ENCODE measurements around the gene MAGI3. TPM values are rescaled to one million over a fixed set of nuclear protein-coding genes. Genes with fewer than 3 reads are reported as not detected.

Gene MAGI3
- total RNA-seq, 1 experiment from 2014 or later = 27.6 TPM

DNA sequence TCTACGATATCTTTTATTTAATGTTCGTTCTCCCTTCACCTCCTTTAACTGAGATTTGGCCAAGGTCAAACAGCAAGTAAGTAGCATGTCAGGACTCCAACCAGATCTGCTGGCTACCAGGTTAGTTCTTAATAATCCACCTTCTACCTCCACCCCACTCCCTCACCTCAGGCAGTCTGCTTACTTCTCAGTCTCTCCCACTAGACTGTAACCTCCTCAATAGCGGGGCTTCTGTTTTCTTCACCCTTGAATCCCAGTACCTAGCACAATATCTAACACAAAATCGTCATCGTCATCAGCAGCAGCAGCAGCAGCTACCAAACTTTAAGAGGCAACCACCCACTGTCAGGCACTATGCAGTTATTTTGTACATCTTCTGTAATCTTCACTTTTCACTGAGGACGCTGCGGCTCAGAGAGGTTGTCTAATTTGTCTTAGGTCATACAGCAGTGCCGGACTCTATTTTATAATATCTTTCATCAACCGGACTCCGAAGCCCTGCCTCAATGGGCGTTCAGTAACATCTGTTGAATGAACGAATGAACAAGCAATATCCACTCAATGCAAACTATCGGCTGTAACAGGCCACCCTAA, 859 bp upstream of the MAGI3 start:
- ChIA-PET POLR2A (interaction anchor here (0.6 to 1.0 kb wide), 2 partner anchors 16 to 181 kb away, joined by 3 read pairs; no protein-coding TSS in a partner anchor), CTCF (interaction anchor here (1.7 kb wide), 1 partner anchor 317 kb away, joined by 4 read pairs; the partner anchor contains the start of gene LRIG2)
- TF ChIP-seq, protein P1, sequence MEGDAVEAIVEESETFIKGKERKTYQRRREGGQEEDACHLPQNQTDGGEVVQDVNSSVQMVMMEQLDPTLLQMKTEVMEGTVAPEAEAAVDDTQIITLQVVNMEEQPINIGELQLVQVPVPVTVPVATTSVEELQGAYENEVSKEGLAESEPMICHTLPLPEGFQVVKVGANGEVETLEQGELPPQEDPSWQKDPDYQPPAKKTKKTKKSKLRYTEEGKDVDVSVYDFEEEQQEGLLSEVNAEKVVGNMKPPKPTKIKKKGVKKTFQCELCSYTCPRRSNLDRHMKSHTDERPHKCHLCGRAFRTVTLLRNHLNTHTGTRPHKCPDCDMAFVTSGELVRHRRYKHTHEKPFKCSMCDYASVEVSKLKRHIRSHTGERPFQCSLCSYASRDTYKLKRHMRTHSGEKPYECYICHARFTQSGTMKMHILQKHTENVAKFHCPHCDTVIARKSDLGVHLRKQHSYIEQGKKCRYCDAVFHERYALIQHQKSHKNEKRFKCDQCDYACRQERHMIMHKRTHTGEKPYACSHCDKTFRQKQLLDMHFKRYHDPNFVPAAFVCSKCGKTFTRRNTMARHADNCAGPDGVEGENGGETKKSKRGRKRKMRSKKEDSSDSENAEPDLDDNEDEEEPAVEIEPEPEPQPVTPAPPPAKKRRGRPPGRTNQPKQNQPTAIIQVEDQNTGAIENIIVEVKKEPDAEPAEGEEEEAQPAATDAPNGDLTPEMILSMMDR (IDR thresholded peaks at IDR 0.05; ENCODE audit: insufficient read depth in 1 of 2, low read depth in 1 of 2, low read length in 1 of 2, severe bottlenecking in 1 of 2, unreplicated experiment in 1 of 2) = no peak
- DNase-seq = no peak
- peak overlapping the region; percentile 46 for H3K4me3 ChIP-seq (ENCODE audit: low read depth, low read length)
- BruUV-seq (replicated peaks) = TSS peak; percentile 90
- no peaks in the 10 kb centered on the region for H3K36me3 ChIP-seq (ENCODE audit: control insufficient read depth, insufficient read depth, low read length)
- Mint-ChIP-seq H3K27me3 (ENCODE audit: insufficient read depth, unreplicated experiment) (no peaks in the 10 kb centered on the region), H3K4me3 (ENCODE audit: unreplicated experiment) (peak overlapping the region; percentile 90), H3K4me1 (ENCODE audit: low read depth, unreplicated experiment) (no peaks in the 10 kb centered on the region), H3K27ac (ENCODE audit: unreplicated experiment) (peak overlapping the region; percentile 2), H3K9me3 (ENCODE audit: unreplicated experiment) (no peaks in the 10 kb centered on the region), H3K36me3 (ENCODE audit: insufficient read depth, unreplicated experiment) (peaks cover 14% of the 10 kb centered on the region)
- H3K4me1 ChIP-seq = peaks cover 5% of the 10 kb centered on the region
- intact Hi-C loops (cut with micrococcal nuclease; ENCODE audit: unreplicated experiment) = loop anchor here (5.0 kb wide), 1 partner anchor 82 kb away; no protein-coding TSS in a partner anchor
- H3K27me3 ChIP-seq (replicated peaks; ENCODE audit: control insufficient read depth, insufficient read depth, low read length) = no peaks in the 10 kb centered on the region
- H3K9me3 ChIP-seq = no peaks in the 10 kb centered on the region

DNA sequence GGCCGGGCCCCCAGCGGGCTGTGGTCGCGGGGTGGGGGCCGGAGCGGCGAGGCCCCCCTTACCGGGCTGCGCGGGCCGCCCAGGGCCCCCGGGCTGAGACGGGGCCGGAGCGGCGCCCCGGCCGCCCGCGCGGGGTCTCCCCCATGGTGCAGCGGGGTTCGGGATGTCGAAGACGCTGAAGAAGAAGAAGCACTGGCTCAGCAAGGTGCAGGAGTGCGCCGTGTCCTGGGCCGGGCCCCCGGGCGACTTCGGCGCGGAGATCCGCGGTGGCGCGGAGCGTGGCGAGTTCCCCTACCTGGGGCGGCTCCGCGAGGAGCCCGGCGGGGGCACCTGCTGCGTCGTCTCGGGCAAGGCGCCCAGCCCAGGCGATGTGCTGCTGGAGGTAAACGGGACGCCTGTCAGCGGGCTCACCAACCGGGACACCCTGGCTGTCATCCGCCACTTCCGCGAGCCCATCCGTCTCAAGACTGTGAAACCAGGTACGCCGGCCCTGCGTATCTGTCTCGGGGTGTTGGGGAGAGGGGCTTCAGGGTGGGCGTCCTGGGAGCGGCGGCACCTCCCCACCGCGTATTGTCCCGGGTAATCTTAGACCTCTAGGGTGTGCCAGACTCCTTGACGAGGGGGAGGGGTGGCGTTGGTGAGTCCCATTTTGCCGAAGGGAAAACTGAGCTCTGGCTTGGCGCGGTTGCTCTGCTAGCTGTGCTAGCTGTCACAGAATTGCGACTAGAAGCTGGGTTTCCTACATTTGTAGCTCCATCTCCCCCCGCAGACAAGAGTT, 745 bp downstream of the MAGI3 start:
- TF ChIP-seq, protein P1 (IDR thresholded peaks at IDR 0.05; ENCODE audit: insufficient read depth in 1 of 2, low read depth in 1 of 2, low read length in 1 of 2, severe bottlenecking in 1 of 2, unreplicated experiment in 1 of 2) = no peak
- intact Hi-C loops (cut with micrococcal nuclease; ENCODE audit: unreplicated experiment) = loop anchor here (1.0 to 5.0 kb wide), 5 partner anchors 62 to 319 kb away; partner anchors contain the start of gene LRIG2
- Histone ChIP-seq H3K4me1 (peaks cover 8% of the 10 kb centered on the region), H3K27me3 (replicated peaks; ENCODE audit: control insufficient read depth, insufficient read depth, low read length) (no peaks in the 10 kb centered on the region), H3K9me3 (no peaks in the 10 kb centered on the region), H3K4me3 (ENCODE audit: low read depth, low read length) (peak overlapping the region; percentile 71), H3K36me3 (ENCODE audit: control insufficient read depth, insufficient read depth, low read length) (no peaks in the 10 kb centered on the region)
- Mint-ChIP-seq H3K36me3 (ENCODE audit: insufficient read depth, unreplicated experiment) (peaks cover 14% of the 10 kb centered on the region), H3K27me3 (ENCODE audit: insufficient read depth, unreplicated experiment) (no peaks in the 10 kb centered on the region), H3K4me3 (ENCODE audit: unreplicated experiment) (peak overlapping the region; percentile 90), H3K27ac (ENCODE audit: unreplicated experiment) (peak overlapping the region; percentile 34), H3K4me1 (ENCODE audit: low read depth, unreplicated experiment) (no peaks in the 10 kb centered on the region), H3K9me3 (ENCODE audit: unreplicated experiment) (no peaks in the 10 kb centered on the region)
- CTCF ChIA-PET = interaction anchor here (1.2 kb wide), 1 partner anchor 62 kb away, joined by 3 read pairs; no protein-coding TSS in a partner anchor
- BruUV-seq (replicated peaks) = no TSS peak
- DNase-seq = peak; percentile 39 to 41
- POLR2A ChIA-PET = interaction anchor here (0.6 kb wide), 1 partner anchor 85 kb away, joined by 3 read pairs; no protein-coding TSS in a partner anchor

DNA sequence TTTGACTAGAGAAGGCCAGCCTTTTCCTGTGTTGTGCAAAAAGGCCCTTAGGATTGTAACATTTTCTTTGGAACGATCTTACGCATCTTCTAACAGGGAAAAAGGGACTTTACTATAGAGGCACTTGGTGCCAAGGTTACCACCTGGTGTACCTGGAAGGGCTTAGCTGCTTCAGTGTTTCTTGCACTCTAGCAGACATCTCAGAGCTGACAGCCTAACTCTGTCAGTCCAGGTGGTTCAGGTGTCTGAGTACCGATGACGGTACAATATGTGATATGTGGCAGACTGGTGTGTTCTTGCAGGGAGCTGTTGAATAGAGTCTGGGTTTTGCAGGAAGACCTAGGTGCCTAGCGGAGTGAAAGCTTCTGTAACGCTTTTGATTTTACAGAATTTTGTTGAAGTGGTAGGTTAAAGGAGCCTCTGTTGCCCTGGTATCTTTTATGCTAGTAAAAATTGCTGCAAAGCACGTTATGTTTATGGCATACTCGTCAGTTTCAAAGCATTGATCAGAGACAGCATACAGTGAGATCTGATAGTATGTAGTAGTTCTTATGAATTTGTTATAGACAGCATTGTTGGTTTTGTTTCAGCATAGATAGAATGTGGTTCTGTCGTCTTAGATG, 1.4 kb downstream of the MAGI3 start:
- intact Hi-C loops (cut with micrococcal nuclease; ENCODE audit: unreplicated experiment) = loop anchor here (1.0 to 5.0 kb wide), 5 partner anchors 61 to 319 kb away; partner anchors contain the start of gene LRIG2
- no peaks in the 10 kb centered on the region for H3K9me3 Mint-ChIP-seq (ENCODE audit: unreplicated experiment)
- CTCF ChIA-PET = interaction anchor here (1.2 kb wide), 1 partner anchor 61 kb away, joined by 3 read pairs; no protein-coding TSS in a partner anchor
- H3K9me3 ChIP-seq = no peaks in the 10 kb centered on the region
- peak overlapping the region; percentile 34 for H3K27ac Mint-ChIP-seq (ENCODE audit: unreplicated experiment)
- peaks cover 8% of the 10 kb centered on the region for H3K4me1 ChIP-seq
- TSS peak; percentile 18 for BruUV-seq (replicated peaks)
- POLR2A ChIA-PET = interaction anchor here (0.6 kb wide), 1 partner anchor 86 kb away, joined by 3 read pairs; no protein-coding TSS in a partner anchor
- H3K4me1 Mint-ChIP-seq (ENCODE audit: low read depth, unreplicated experiment) = no peaks in the 10 kb centered on the region
- peak overlapping the region; percentile 90 for H3K4me3 Mint-ChIP-seq (ENCODE audit: unreplicated experiment)
- peak overlapping the region; percentile 71 for H3K4me3 ChIP-seq (ENCODE audit: low read depth, low read length)
- DNase-seq = peak in 1 of 2 experiments; percentile 37
- TF ChIP-seq, protein P1 (IDR thresholded peaks at IDR 0.05; ENCODE audit: insufficient read depth in 1 of 2, low read depth in 1 of 2, low read length in 1 of 2, severe bottlenecking in 1 of 2, unreplicated experiment in 1 of 2) = no peak
- no peaks in the 10 kb centered on the region for H3K36me3 ChIP-seq (ENCODE audit: control insufficient read depth, insufficient read depth, low read length)
- peaks cover 14% of the 10 kb centered on the region for H3K36me3 Mint-ChIP-seq (ENCODE audit: insufficient read depth, unreplicated experiment)
- no peaks in the 10 kb centered on the region for H3K27me3 Mint-ChIP-seq (ENCODE audit: insufficient read depth, unreplicated experiment)
- no peaks in the 10 kb centered on the region for H3K27me3 ChIP-seq (replicated peaks; ENCODE audit: control insufficient read depth, insufficient read depth, low read length)
